GM15510 (cell line): ENCODE results near the gene ALG13.

Experiments used
- POLR2A ChIP-seq: IDR thresholded peaks from 3 replicates; pipeline ENCODE4 v1.6.1; 2011; ENCODE audit warnings: borderline replicate concordance; ENCODE audit not compliant: insufficient read length; ENCODE audit errors: extremely low read depth

The ALG13 gene

GRCh38 chrX:111680988-111681779 lies at the start of gene ALG13:
TSS of gene ALG13 (plus strand) at chrX:111681170. CDS start at chrX:111681219, 49 bp downstream.
- peak; percentile 92 for TF ChIP-seq POLR2A

GRCh38 chrX:111634823-111635729 lies 45.9 kb upstream of the ALG13 start:
- TF ChIP-seq POLR2A, result no peak

- TF ChIP-seq POLR2A, result no peak
Measured at GRCh38 chrX:111641969-111642368, 39.0 kb upstream of the ALG13 start.

GRCh38 chrX:111645607-111646006 lies 35.4 kb upstream of the ALG13 start:
- no peak for TF ChIP-seq POLR2A

GRCh38 chrX:111646515-111646914 lies 34.5 kb upstream of the ALG13 start:
- TF ChIP-seq POLR2A, result no peak

GRCh38 chrX:111648802-111649201 lies 32.2 kb upstream of the ALG13 start:
- no peak for TF ChIP-seq POLR2A

GRCh38 chrX:111649638-111650037 lies 31.3 kb upstream of the ALG13 start:
- no peak for TF ChIP-seq POLR2A

GRCh38 chrX:111650845-111651244 lies 30.1 kb upstream of the ALG13 start:
- no peak for TF ChIP-seq POLR2A

- no peak for TF ChIP-seq POLR2A
Measured at GRCh38 chrX:111652719-111653118, 28.3 kb upstream of the ALG13 start.

- no peak for TF ChIP-seq POLR2A
Measured at GRCh38 chrX:111661241-111661640, 19.7 kb upstream of the ALG13 start.

GRCh38 chrX:111662292-111662691 lies 18.7 kb upstream of the ALG13 start:
- no peak for TF ChIP-seq POLR2A

- no peak for TF ChIP-seq POLR2A
Measured at GRCh38 chrX:111671668-111672067, 9.3 kb upstream of the ALG13 start.

GRCh38 chrX:111687305-111687704 lies 6.3 kb downstream of the ALG13 start:
- no peak for TF ChIP-seq POLR2A

- TF ChIP-seq POLR2A, result no peak
Measured at GRCh38 chrX:111695297-111695880, 14.4 kb downstream of the ALG13 start.

- no peak for TF ChIP-seq POLR2A
Measured at GRCh38 chrX:111719426-111720210, 38.6 kb downstream of the ALG13 start.

- TF ChIP-seq POLR2A, result no peak
Measured at GRCh38 chrX:111728096-111728495, 47.1 kb downstream of the ALG13 start.
